Psoas muscle (tissue), 8 donors: ENCODE data around the gene TRAPPC4. TPM values are rescaled to one million over a fixed set of nuclear protein-coding genes. Genes with fewer than 3 reads are reported as not detected.

Experiments used
- ATAC-seq, 4 donors: fragments of 200-7000 bp; cut with Tn5 transposase; one replicate each; pipeline ENCODE4 v1.9.1; 2020; ENCODE audit warnings: moderate library complexity in 3 of 4, mild to moderate bottlenecking in 2 of 4
- DNase-seq, 2 donors: peaks; one replicate each; pipeline ENCODE4 v3.0.0-alpha.2; 2020
- H3K27ac ChIP-seq: fragments of 200-600 bp; one replicate; pipeline ENCODE4 v1.8.0; 2022
- H3K27me3 ChIP-seq, 3 donors: fragments of 200-600 bp in 1 of 3; one replicate each; pipeline versions ENCODE4 v1.6.1 to v1.8.0; 2013 to 2022; ENCODE audit warnings: low read length in 2 of 3, mild to moderate bottlenecking in 2 of 3, moderate library complexity in 1 of 3; ENCODE audit not compliant: insufficient read depth in 3 of 3
- H3K36me3 ChIP-seq, 2 donors: fragments of 200-600 bp in 1 of 2; one replicate each; pipeline versions ENCODE4 v1.6.1 to v1.8.0; 2013 to 2022; ENCODE audit warnings: low read depth in 1 of 2, mild to moderate bottlenecking in 1 of 2, moderate library complexity in 1 of 2; ENCODE audit not compliant: insufficient read depth in 1 of 2
- H3K4me1 ChIP-seq: fragments of 200-600 bp; one replicate; pipeline ENCODE4 v1.8.0; 2022
- H3K4me3 ChIP-seq: fragments of 200-600 bp; one replicate; pipeline ENCODE4 v1.8.0; 2022; ENCODE audit warnings: mild to moderate bottlenecking
- H3K9me3 ChIP-seq: fragments of 200-600 bp; one replicate; pipeline ENCODE4 v1.8.0; 2022
- CTCF ChIP-seq: fragments of 200-600 bp; IDR thresholded peaks from one replicate; pipeline ENCODE4 v1.8.0; 2022; ENCODE audit warnings: antibody characterized with exemption
- WGBS, 3 donors: extraction: QIAGEN DNeasy Blood & Tissue Kit; methylation state at CpG; one replicate each; pipeline versions ENCODE4 v1.1.6 to v1.1.7; 2013; 5-methylcytosine and 5-hydroxymethylcytosine counted together
- intact Hi-C, 2 donors: fragments of 100-400 bp; cut with DNase I; formaldehyde crosslinking; loops; one replicate each; pipeline versions ENCODE4 v1.11.0 to v1.14.2; 2022
- polyA plus RNA-seq, 3 donors: library from polyadenylated mRNA; stranded (reverse); fragments of 200-250 nt; gene quantifications; one replicate each; pipeline ENCODE4 v1.2.3, GENCODE V29; 2013
- total RNA-seq, 4 donors: library from RNA; stranded (reverse); fragmentation: NEBNext Ultra II Directional in 2 of 4; extraction: Animal tissue kit (Norgen Biotek cat#: 25700) in 2 of 4; gene quantifications; one replicate each; pipeline versions ENCODE4 v1.2.1 to v1.2.4, GENCODE V29; 2021 to 2023
- donor health status: healthy with polysubstance abuse.
- donor health status: DM: no; HTN: no; CAD: no; lungs with moderate emphysema.
- donor health status: Bipolar disorder and iron deficiency.
- donor health status: healthy.
- donor health status: DM: yes; HTN: yes; CAD: no.
- donor health status: DM: no; HTN: no; CAD: no.
- donor health status: DM: no; HTN: no; CAD: no.
- donor health status: DM: yes; HTN: yes; CAD: no.

TRAPPC4 gene
- total and polyA plus RNA-seq, 7 donors: 39.0 to 99.5 (median 54.8) TPM

- ATAC-seq (no peak), DNase-seq (no peak)
- intact Hi-C loops: no loop called here
- Histone ChIP-seq H3K27me3 (no peaks in the 10 kb centered on the region), H3K4me3 (peak overlapping the region; percentile 95), H3K9me3 (no peaks in the 10 kb centered on the region), H3K27ac (peak overlapping the region; percentile 93), H3K36me3 (peaks cover 0 to 30% of the 10 kb centered on the region in 2 donors), H3K4me1 (peaks cover 60% of the 10 kb centered on the region)
- no peak for TF ChIP-seq CTCF
- 45 to 83% (median 50%) methylated on average over 9 of the region's 9 CpGs for WGBS, 3 donors
Measured at GRCh38 chr11:119028346-119029068, 9.9 kb downstream of the TRAPPC4 start.

- intact Hi-C loops: no loop called here
- peaks cover 0 to 25% of the 10 kb centered on the region in 2 donors for H3K36me3 ChIP-seq
- no peak for ATAC-seq
- H3K27me3 ChIP-seq: no peaks in the 10 kb centered on the region
- H3K4me1 ChIP-seq: peaks cover 55% of the 10 kb centered on the region
- no peak for TF ChIP-seq CTCF
- H3K27ac ChIP-seq: peak overlapping the region; percentile 93
- WGBS, 3 donors: 73 to 89% (median 89%) methylated on average over 1 of the region's 1 CpG
- no peak for DNase-seq
- peak overlapping the region; percentile 95 for H3K4me3 ChIP-seq
- H3K9me3 ChIP-seq: no peaks in the 10 kb centered on the region
Measured at GRCh38 chr11:119029069-119029339, 10.4 kb downstream of the TRAPPC4 start.

GRCh38 chr11:119029340-119030028, 10.9 kb downstream of the TRAPPC4 start:
- Histone ChIP-seq H3K9me3 (no peaks in the 10 kb centered on the region), H3K27me3 (no peaks in the 10 kb centered on the region), H3K36me3 (peaks cover 0 to 20% of the 10 kb centered on the region in 2 donors), H3K27ac (peak overlapping the region; percentile 93), H3K4me3 (peak overlapping the region; percentile 95), H3K4me1 (peaks cover 50% of the 10 kb centered on the region)
- intact Hi-C loops: no loop called here
- TF ChIP-seq CTCF: no peak
- WGBS, 3 donors: 37 to 61% (median 44%) methylated on average over 10 of the region's 10 CpGs
- ATAC-seq: peak in 2 of 4 donors; percentile 9 to 16
- peak in 1 of 2 donors; percentile 65 for DNase-seq

- Histone ChIP-seq H3K9me3 (no peaks in the 10 kb centered on the region), H3K27me3 (no peaks in the 10 kb centered on the region), H3K27ac (peak overlapping the region; percentile 93), H3K36me3 (peaks cover 0 to 15% of the 10 kb centered on the region in 2 donors), H3K4me1 (peaks cover 45% of the 10 kb centered on the region), H3K4me3 (peak overlapping the region; percentile 95)
- intact Hi-C loops: no loop called here
- 4 to 12% (median 8%) methylated on average over 8 to 13 of the region's 13 CpGs for WGBS, 3 donors
- TF ChIP-seq CTCF: no peak
- ATAC-seq (no peak), DNase-seq (no peak)
Measured at GRCh38 chr11:119030029-119030328, 11.4 kb downstream of the TRAPPC4 start.
